ENCODE data around the gene PLXDC2.

The PLXDC2 gene

GRCh38 chr10:19937989-19938388 lies 121.8 kb downstream of the PLXDC2 start:
- DNase-seq (ENCODE audit: low spot score) = no peak

DNA sequence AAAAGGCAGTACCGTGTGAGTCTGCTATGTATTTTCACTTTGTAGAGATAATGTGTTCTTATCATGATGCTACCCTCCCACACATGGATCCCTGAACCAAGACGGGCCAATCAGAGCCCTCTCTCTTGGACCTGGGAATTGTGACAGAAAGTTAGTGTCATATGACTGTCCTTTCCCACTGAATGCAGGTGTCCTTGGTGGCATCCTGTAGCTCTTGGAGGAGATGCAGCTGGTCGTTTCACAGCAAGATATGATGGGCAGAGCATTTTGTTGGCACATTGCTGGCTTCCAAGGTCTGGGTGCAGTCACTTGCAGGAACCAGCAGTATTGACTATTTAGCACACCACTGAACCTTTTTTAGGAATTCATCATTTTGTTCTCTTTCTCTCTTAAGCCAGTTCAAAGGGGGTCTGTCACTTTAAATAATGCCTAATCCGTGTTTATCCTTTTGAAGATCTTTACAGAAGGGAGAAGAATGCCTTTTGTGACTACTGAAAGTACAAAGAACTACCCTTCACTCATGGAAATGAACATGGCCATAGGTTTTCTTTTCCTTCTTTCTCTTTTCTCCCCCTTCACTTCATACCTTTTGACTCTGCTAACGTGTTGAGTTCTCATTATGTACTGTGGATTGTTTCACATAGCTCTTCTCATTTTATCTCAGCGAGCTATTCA lies 125.1 kb downstream of the PLXDC2 start:
- no peak for DNase-seq (ENCODE audit: low spot score)

DNA sequence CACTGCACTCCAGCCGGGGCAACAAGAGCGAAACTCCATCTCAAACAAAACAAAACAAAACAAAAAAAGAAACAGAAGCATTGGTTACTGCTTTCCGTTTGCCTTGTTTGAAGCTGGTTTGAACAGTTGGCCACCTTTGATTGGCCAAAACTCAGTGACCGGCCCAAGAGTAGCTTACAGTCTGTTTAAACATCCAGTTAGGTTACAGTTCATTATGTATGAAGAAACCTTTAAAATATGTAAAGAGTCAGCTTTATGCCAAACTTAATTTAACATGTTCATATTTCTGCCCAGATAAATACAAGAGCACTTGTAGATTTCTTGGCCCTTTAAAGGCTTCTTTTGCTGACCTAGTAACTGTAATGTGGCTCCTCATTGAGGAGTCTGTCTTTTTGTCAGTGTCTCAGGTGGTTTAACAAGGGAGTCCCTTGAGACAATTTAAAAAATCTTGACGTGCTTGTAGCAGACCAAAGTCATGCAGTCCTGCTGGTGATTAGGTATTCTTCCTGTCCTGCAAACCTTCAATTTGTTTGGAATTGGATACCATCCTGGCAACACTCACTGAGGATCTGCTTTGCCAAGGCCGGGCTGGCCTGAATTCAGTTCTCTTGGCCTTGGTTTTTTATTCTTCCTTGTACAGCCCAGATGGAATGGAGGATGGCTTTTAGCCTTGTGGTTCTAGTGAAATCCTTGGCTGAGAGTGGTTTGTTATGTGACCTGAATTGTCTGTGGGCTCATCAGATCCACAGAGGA lies 128.9 kb downstream of the PLXDC2 start:
- DNase-seq (ENCODE audit: low spot score) = no peak

DNA sequence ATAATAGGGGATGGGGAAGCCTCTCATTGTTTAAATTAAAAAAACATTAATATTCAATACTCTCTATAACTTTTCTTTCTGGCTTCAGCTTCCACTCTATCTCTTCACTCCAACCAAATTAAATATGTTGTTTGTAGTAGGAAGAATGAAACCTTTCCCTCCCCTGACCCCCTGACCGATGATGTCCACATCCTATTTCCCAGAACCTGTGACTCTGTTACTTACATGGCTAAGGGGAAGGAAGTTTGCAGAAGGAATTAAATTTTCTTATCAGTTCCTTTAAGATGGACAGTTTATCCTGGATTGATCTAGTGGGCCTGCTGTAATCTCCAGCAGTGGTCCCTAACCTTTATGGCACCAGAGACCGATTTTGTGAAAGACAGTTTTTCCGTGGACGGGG lies 130.0 kb downstream of the PLXDC2 start:
- no peak for DNase-seq (ENCODE audit: low spot score)

DNA sequence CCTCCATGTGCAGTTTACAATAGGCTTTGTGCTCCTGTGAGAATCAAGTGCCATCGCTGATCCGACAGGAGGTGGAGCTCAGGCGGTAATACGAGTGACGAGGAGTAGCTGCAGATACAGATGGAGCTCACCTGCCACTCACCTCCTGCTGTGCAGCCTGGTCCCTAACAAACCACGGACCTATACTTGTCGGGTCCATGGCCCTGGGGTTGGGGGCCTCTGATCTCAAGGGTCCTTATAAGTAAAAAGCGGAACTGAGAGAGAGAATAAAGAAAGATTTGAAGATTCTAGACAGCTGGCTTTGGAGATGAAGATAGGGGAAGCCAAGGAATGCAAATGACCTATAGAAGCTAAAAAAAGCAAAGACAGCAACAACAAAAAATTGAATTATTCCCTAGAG lies 130.6 kb downstream of the PLXDC2 start:
- no peak for DNase-seq (ENCODE audit: low spot score)

DNA sequence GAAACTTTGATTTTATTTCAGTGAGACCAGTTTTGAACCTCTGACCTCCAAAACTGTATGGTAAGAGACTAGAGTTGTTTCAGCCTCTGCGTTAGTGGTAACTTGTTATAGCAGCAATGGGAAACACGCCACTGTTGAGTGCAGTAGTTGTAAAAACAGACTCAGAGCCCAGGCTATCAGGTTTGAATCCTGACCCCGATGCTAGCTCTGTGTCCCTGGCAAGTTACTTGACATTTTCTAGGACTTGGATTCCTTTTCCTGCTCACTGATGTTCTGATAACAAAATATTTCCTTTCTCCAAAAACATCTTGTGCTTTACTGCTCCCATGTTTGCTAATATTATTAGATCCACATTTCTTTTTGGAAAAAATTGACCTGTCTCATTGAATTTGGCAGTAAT lies 131.0 kb downstream of the PLXDC2 start:
- no peak for DNase-seq (ENCODE audit: low spot score)

DNA sequence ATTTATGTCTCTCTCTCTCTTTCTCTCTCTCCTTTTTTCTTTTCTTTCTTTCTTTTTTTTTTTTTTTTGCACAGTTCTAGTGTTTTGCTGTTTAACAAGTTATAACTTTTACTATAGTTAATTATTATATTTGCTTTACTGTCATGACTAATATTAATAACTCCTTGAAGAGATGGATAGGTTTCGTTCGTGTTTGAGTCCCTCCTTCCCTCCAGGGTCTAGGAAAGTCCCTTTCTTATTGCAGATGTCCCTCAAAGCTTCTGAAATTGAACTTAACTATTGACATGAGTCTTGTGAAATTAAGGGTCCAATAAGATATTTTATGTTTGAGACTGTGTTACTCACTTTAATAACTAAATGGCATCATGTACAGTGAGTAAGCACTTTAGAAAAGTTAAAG lies 131.4 kb downstream of the PLXDC2 start:
- no peak for DNase-seq (ENCODE audit: low spot score)

DNA sequence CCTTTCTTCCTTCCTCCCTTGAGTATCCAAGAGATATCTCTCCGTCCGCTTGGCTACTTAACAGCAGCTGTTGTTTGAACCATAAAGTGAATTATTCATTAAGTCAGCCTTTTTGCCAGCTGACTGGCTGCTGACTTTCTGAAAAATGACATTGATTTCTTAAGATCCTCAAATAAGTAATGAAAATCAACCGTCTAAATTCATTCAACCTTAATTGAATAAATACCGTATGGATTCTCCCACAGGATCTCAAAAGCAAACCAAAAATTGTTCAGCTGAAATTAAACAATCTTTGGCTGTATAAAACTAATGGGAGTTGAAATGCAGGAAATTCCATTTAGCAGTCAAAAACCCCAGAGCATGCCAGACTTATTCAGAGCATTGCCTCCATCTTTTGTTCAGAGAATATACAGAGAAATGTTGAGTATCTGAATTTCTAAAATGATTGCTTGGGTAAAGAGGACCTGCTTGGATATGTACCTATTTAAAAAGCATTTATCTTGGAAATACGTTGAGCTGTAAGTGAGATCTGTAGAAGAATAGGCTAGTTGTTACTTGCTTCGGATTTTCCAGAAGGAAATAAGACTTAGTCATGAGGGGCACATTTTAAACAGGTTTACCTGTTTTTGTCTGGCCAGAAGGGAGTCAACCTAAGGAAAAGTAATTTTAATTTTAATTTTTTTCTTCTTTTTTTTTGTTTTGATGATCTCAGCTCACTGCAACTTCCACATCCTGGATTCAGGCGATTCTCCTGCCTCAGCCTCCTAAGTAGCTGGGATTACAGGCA lies 136.2 kb downstream of the PLXDC2 start:
- no peak for DNase-seq (ENCODE audit: low spot score)

DNA sequence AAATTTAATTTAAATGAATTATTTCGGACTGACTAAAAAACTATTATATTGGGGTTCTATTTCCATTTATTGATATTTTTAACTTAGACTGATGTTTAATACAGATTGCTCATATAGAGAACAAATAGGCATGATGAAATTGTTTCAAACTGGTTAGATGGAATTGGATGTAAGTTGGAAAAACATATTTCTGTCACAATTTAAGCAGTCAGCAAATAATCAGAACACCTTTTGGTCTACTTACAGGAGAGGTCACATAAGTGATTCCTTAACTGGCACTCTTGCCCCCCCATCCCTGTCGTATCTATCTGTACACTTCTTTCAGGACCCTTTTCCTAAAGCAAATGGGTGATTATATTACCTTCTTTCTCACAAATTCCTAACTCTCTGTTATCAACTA lies 138.4 kb downstream of the PLXDC2 start:
- DNase-seq (ENCODE audit: low spot score) = no peak

GRCh38 chr10:19956516-19957032 lies 140.3 kb downstream of the PLXDC2 start:
- no peak for DNase-seq (ENCODE audit: low spot score)

- no peak for DNase-seq (ENCODE audit: low spot score)
Observed at GRCh38 chr10:19958787-19959186, 142.6 kb downstream of the PLXDC2 start.

- DNase-seq (ENCODE audit: low spot score) = no peak
Observed at GRCh38 chr10:19961076-19962053, 145.1 kb downstream of the PLXDC2 start.

- peak; percentile 16 for DNase-seq (ENCODE audit: low spot score)
Observed at GRCh38 chr10:19964625-19965024, 148.4 kb downstream of the PLXDC2 start.

GRCh38 chr10:19966751-19967150 lies 150.5 kb downstream of the PLXDC2 start:
- DNase-seq (ENCODE audit: low spot score) = peak; percentile 34

DNA sequence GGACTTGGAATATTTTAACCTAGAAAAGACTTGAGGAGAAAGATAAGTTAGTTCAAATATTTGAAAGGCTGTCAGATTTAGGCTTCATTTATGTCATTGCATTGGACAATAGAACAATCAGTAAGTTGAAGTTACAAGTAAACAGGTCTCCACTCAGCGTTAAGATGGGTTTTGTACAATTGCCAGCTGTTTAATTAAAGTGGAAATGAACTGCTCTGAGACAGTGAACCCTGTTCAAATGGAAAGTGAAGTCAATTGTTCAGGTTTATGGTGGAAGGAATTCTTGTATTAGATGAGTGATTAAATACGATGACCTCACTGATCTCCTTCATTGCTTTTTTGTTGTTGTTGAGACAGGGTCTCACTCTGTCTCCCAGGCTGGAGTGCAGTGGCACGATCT lies 151.7 kb downstream of the PLXDC2 start:
- no peak for DNase-seq (ENCODE audit: low spot score)

DNA sequence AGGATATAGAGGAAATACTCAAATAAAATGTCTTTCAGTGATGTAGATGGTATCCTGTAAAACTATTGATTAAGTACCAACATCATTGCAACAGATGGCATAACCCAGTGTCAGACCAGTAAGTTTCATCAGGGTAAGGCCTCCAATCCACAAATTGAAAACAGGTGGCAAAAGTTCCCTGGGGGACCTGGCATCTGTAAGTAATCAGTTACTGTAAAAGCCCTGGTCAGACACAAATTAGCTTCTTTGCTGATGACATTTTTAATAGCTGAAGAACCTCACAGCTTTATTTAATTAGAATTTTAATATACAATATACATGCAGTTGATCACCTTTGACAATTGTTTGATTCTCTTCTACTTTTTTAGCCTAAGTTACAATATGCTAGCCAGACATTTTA lies 152.5 kb downstream of the PLXDC2 start:
- no peak for DNase-seq (ENCODE audit: low spot score)

DNA sequence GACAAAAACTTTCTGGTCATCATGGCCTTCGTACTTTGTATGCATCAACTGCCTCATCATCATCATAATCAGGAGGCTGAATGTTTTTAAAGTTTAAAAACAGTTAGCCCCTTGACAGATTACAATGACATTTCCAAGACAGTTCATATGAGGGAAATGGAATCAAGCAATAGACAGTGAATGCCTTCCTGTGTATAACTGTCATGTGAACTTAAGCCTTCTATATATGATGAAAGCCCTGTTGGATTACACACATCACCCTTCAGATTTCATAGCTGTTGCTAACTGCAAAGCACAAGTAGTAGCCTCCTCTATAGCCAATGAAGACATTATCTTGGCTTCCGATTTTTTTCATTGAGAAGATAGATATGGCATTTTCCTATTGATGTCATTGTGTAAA lies 154.0 kb downstream of the PLXDC2 start:
- no peak for DNase-seq (ENCODE audit: low spot score)

GRCh38 chr10:19970717-19971116 lies 154.5 kb downstream of the PLXDC2 start:
- no peak for DNase-seq (ENCODE audit: low spot score)

- DNase-seq (ENCODE audit: low spot score) = no peak
Observed at GRCh38 chr10:19971343-19972052, 155.3 kb downstream of the PLXDC2 start.

DNA sequence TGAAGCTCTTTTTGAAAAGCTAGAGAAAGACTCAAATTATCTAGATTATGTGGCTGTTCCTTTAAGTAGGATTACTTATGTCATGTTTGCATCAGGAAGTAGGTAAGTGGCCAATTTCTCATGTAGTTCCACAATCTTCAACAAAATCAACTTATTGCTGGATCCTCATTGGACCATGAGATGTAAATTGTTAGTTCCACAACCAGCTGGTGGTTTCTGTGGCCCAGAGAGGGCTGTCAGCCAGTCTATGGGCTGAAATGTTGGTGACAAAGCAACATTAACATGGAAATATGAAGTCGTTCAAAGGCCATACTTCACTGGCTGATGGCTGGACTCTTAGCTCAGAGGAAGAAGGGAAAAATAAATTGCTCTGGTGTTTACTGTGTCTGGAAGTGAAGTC lies 157.9 kb downstream of the PLXDC2 start:
- DNase-seq (ENCODE audit: low spot score) = no peak

GRCh38 chr10:19974554-19974953 lies 158.3 kb downstream of the PLXDC2 start:
- no peak for DNase-seq (ENCODE audit: low spot score)

All from iPS-NIHi11 (cell line).